ENCODE measurements around the gene DNHD1. TPM values are rescaled to one million over a fixed set of nuclear protein-coding genes. Genes with fewer than 3 reads are reported as not detected.
A peak's percentile ranks its signal among the peaks of the same experiment; 100 is the strongest.

DNHD1 gene
- total RNA-seq, 1 donor from 2014 or later: 4.2 TPM

- intact Hi-C loops (cut with DNase I): no loop called here
- DNase-seq (peak; percentile 48), ATAC-seq (ENCODE audit: poor library complexity) (no peak)
Observed at GRCh38 chr11:6570691-6571427, 73.8 kb downstream of the DNHD1 start.

- intact Hi-C loops (cut with DNase I): no loop called here
- ATAC-seq (ENCODE audit: poor library complexity): no peak
Observed at GRCh38 chr11:6571434-6572008, 74.4 kb downstream of the DNHD1 start.

GRCh38 chr11:6572215-6572614, 75.1 kb downstream of the DNHD1 start:
- intact Hi-C loops (cut with DNase I): no loop called here
- ATAC-seq (ENCODE audit: poor library complexity) (no peak), DNase-seq (no peak)

More at GRCh38 chr11:6571434-6572008, 74.4 kb downstream of the DNHD1 start:
- DNase-seq: no peak

- DNase-seq (no peak), ATAC-seq (ENCODE audit: poor library complexity) (no peak)
- intact Hi-C loops (cut with DNase I): no loop called here
Observed at GRCh38 chr11:6574816-6575715, 78.0 kb downstream of the DNHD1 start.

- DNase-seq: no peak
- peak; percentile 75 for ATAC-seq (ENCODE audit: poor library complexity)
- intact Hi-C loops (cut with DNase I): loop anchor here (2.0 kb wide), 1 partner anchor 38 kb away; no protein-coding TSS in a partner anchor
Observed at GRCh38 chr11:6576471-6577373, 79.6 kb downstream of the DNHD1 start.

- DNase-seq (no peak), ATAC-seq (ENCODE audit: poor library complexity) (no peak)
- intact Hi-C loops (cut with DNase I): no loop called here
Observed at GRCh38 chr11:6578134-6578533, 81.1 kb downstream of the DNHD1 start.

GRCh38 chr11:6579681-6580080, 82.6 kb downstream of the DNHD1 start:
- ATAC-seq (ENCODE audit: poor library complexity) (peak; percentile 32), DNase-seq (no peak)
- intact Hi-C loops (cut with DNase I): no loop called here

- DNase-seq (no peak), ATAC-seq (ENCODE audit: poor library complexity) (no peak)
- intact Hi-C loops (cut with DNase I): no loop called here
Observed at GRCh38 chr11:6583584-6583983, 86.5 kb downstream of the DNHD1 start.

- intact Hi-C loops (cut with DNase I): no loop called here
- no peak for DNase-seq
- no peak for ATAC-seq (ENCODE audit: poor library complexity)
Observed at GRCh38 chr11:6584528-6584927, 87.4 kb downstream of the DNHD1 start.

GRCh38 chr11:6586434-6587359, 89.6 kb downstream of the DNHD1 start:
- ATAC-seq (ENCODE audit: poor library complexity): peak; percentile 86
- intact Hi-C loops (cut with DNase I): no loop called here
- DNase-seq: peak; percentile 76

- peak; percentile 73 for DNase-seq
- ATAC-seq (ENCODE audit: poor library complexity): peak; percentile 93
- intact Hi-C loops (cut with DNase I): no loop called here
Observed at GRCh38 chr11:6587360-6587953, 90.4 kb downstream of the DNHD1 start.

GRCh38 chr11:6588018-6588417, 90.9 kb downstream of the DNHD1 start:
- intact Hi-C loops (cut with DNase I): no loop called here
- ATAC-seq (ENCODE audit: poor library complexity) (no peak), DNase-seq (no peak)

GRCh38 chr11:6594142-6594768, 97.2 kb downstream of the DNHD1 start:
- ATAC-seq (ENCODE audit: poor library complexity): peak; percentile 35
- intact Hi-C loops (cut with DNase I): no loop called here
- DNase-seq: no peak

GRCh38 chr11:6596239-6596877, 99.3 kb downstream of the DNHD1 start:
- no peak for DNase-seq
- intact Hi-C loops (cut with DNase I): no loop called here
- ATAC-seq (ENCODE audit: poor library complexity): peak; percentile 75

GRCh38 chr11:6598555-6598954, 101.5 kb downstream of the DNHD1 start:
- intact Hi-C loops (cut with DNase I): no loop called here
- DNase-seq: no peak

GRCh38 chr11:6599449-6599848, 102.4 kb downstream of the DNHD1 start:
- no peak for DNase-seq
- no peak for ATAC-seq (ENCODE audit: poor library complexity)
- intact Hi-C loops (cut with DNase I): no loop called here

More at GRCh38 chr11:6598555-6598954, 101.5 kb downstream of the DNHD1 start:
- no peak for ATAC-seq (ENCODE audit: poor library complexity)

All from Right ventricle myocardium superior (tissue), 1 donor.